Pancreas (tissue), 10 donors: ENCODE measurements around the gene CCSER1. TPM values are rescaled to one million over a fixed set of nuclear protein-coding genes. Genes with fewer than 3 reads are reported as not detected.

ENCODE experiments used
- ATAC-seq, 4 donors: fragments of 200-7000 bp; cut with Tn5 transposase; one replicate each; pipeline versions ENCODE4 v1.8.0 to v1.9.1; 2020; ENCODE audit warnings: mild to moderate bottlenecking in 4 of 4, moderate library complexity in 4 of 4
- DNase-seq, 6 donors: peaks; one replicate each; pipeline ENCODE4 v3.0.0-alpha.2; 2020
- FAIRE-seq: peaks from 2 replicates; lab custom pipeline; 2012; peaks lifted over from hg19 to GRCh38; lab: Jason Lieb, UNC
- H3K27ac ChIP-seq, 4 donors: fragments of 200-600 bp; sonication (generic); 1 replicate in 3 of 4; 2 replicates in 1 of 4; pipeline versions ENCODE4 v1.5.0 to v1.8.0; 2020
- H3K27me3 ChIP-seq, 4 donors: fragments of 200-600 bp; one replicate each; pipeline ENCODE4 v1.8.0; 2021
- H3K36me3 ChIP-seq, 3 donors: fragments of 200-600 bp; sonication (generic) in 1 of 3; one replicate each; pipeline versions ENCODE4 v1.5.0 to v1.8.0; 2020 to 2021
- H3K4me1 ChIP-seq, 3 donors: fragments of 200-600 bp; one replicate each; pipeline ENCODE4 v1.8.0; 2021
- H3K4me3 ChIP-seq, 4 donors: fragments of 200-600 bp; sonication (generic) in 2 of 4; one replicate each; pipeline versions ENCODE4 v1.5.0 to v1.8.0; 2020 to 2021
- H3K9me3 ChIP-seq, 4 donors: fragments of 200-600 bp; one replicate each; pipeline ENCODE4 v1.8.0; 2021
- WGBS, 2 donors: extraction: QIAGEN DNeasy Blood & Tissue Kit; methylation state at CpG; one replicate each; pipeline ENCODE4 v1.1.7; 2013; 5-methylcytosine and 5-hydroxymethylcytosine counted together
- intact Hi-C, 3 donors: fragments of 100-400 bp; cut with DNase I; formaldehyde crosslinking; loops; one replicate each; pipeline versions ENCODE4 v1.11.1 to v1.14.2; 2022
- polyA plus RNA-seq, 2 donors: library from polyadenylated mRNA; stranded (reverse); fragments of 200-250 nt; gene quantifications; one replicate each; pipeline ENCODE4 v1.2.3, GENCODE V29; 2013
- total RNA-seq, 6 donors: library from RNA; stranded (reverse); fragmentation: NEBNext Ultra II Directional in 4 of 6; extraction: Animal tissue kit (Norgen Biotek cat#: 25700) in 4 of 6; gene quantifications; one replicate each; pipeline versions ENCODE4 v1.2.1 to v1.2.4, GENCODE V29; 2021 to 2023
- TF ChIP-seq, protein P1 (sequence below), 4 donors: fragments of 200-600 bp; sonication (generic) in 3 of 4; IDR thresholded peaks; one replicate each; pipeline versions ENCODE4 v1.5.0 to v1.8.0; 2021; ENCODE audit warnings: antibody characterized with exemption in 4 of 4
- donor health status: healthy with polysubstance abuse.
- donor health status: DM: no; HTN: no; CAD: no; lungs with moderate emphysema.
- donor health status: DM: no; HTN: no; CAD: no.
- donor health status: control.
- donor health status: control.
- donor health status: Bipolar disorder and iron deficiency.
- donor health status: DM: yes; HTN: yes; CAD: no.
- donor health status: DM: no; HTN: no; CAD: no.
- donor health status: DM: no; HTN: no; CAD: no.
- donor health status: DM: yes; HTN: yes; CAD: no.

Gene CCSER1
- total and polyA plus RNA-seq, 8 donors: 0.99 to 12.7 (median 5.1) TPM

DNA sequence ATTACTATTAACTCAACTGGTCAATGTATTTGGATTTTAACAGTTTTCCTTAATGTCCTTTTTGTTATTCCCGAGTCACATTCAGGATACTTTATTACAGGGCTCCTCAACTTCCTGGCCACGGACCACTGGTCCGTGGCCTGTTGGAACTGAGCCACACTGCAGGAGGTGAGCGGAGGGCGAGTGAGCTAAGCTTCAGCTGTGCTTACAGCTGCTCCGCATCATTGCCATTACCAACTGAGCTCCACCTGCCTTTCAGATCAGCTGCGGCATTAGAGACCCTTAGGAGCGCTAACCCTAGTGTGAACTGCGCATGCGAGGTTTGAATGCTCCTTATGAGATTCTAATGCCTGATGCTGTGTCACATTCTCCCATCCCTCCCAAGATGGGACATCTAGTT is 591.7 kb downstream of the CCSER1 start:
- H3K4me1 ChIP-seq: no peaks in the 10 kb centered on the region
- WGBS, 2 donors: 95 to 97% methylated on average over 10 of the region's 10 CpGs
- ATAC-seq (no peak), DNase-seq (peak in 1 of 6 donors; percentile 16), FAIRE-seq (no peak)
- H3K9me3 ChIP-seq: no peaks in the 10 kb centered on the region
- TF ChIP-seq, protein P1, sequence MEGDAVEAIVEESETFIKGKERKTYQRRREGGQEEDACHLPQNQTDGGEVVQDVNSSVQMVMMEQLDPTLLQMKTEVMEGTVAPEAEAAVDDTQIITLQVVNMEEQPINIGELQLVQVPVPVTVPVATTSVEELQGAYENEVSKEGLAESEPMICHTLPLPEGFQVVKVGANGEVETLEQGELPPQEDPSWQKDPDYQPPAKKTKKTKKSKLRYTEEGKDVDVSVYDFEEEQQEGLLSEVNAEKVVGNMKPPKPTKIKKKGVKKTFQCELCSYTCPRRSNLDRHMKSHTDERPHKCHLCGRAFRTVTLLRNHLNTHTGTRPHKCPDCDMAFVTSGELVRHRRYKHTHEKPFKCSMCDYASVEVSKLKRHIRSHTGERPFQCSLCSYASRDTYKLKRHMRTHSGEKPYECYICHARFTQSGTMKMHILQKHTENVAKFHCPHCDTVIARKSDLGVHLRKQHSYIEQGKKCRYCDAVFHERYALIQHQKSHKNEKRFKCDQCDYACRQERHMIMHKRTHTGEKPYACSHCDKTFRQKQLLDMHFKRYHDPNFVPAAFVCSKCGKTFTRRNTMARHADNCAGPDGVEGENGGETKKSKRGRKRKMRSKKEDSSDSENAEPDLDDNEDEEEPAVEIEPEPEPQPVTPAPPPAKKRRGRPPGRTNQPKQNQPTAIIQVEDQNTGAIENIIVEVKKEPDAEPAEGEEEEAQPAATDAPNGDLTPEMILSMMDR (IDR thresholded peaks at IDR 0.05): no peak
- no peaks in the 10 kb centered on the region for H3K36me3 ChIP-seq
- H3K4me3 ChIP-seq: no peak overlapping the region
- H3K27me3 ChIP-seq: no peaks in the 10 kb centered on the region
- no peak overlapping the region for H3K27ac ChIP-seq
- intact Hi-C loops: no loop called here

DNA sequence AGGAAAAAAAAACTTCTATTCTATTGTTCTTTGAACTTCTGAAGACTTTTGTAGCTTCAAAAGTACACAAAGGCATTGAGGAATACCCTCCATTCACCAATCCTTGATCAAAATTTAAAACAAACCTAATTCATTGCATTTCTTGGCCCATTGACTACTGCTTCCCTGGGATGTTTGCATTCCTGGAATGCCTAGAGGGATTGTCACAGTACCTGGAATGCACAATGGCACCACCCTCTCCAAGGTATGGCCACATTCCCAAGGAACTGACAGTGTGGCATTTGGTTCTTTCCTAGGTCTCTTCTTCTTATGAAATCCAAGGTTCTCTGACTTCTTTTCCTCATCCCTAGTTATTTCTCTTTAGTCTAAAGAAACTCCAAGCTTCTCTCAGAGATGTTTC is 600.7 kb downstream of the CCSER1 start:
- H3K4me1 ChIP-seq: no peaks in the 10 kb centered on the region
- no peaks in the 10 kb centered on the region for H3K36me3 ChIP-seq
- intact Hi-C loops: no loop called here
- H3K27me3 ChIP-seq: no peaks in the 10 kb centered on the region
- no peak overlapping the region for H3K4me3 ChIP-seq
- no peak overlapping the region for H3K27ac ChIP-seq
- peak in 1 of 4 donors; percentile 39 for ATAC-seq
- H3K9me3 ChIP-seq: no peaks in the 10 kb centered on the region
- DNase-seq: no peak
- TF ChIP-seq, protein P1 (IDR thresholded peaks at IDR 0.05): no peak
- FAIRE-seq: no peak

DNA sequence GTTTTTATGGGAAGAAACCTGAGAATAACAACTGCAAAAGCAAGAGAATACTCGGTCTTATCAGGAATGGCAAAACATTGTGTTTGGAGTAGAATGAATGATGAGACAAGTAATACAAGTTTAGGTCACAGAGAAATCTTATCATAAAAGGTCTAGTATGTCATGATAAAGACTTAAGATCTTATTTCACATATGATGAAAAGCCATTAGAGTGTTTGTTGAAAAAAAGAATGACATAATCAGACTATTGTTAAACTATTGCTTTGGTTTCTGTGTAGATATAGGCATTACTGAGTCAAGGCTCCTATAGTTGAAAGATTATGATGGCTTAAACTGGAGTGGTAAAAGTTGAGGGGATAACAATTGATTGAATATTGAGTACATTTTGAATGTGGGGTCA is 603.6 kb downstream of the CCSER1 start:
- no peaks in the 10 kb centered on the region for H3K27me3 ChIP-seq
- H3K4me3 ChIP-seq: no peak overlapping the region
- TF ChIP-seq, protein P1 (IDR thresholded peaks at IDR 0.05): no peak
- no peaks in the 10 kb centered on the region for H3K4me1 ChIP-seq
- FAIRE-seq: no peak
- H3K9me3 ChIP-seq: no peaks in the 10 kb centered on the region
- no peak for DNase-seq
- no peaks in the 10 kb centered on the region for H3K36me3 ChIP-seq
- 13 to 18% methylated on average over 1 of the region's 1 CpG for WGBS, 2 donors
- intact Hi-C loops: no loop called here
- no peak overlapping the region for H3K27ac ChIP-seq
- ATAC-seq: no peak

DNA sequence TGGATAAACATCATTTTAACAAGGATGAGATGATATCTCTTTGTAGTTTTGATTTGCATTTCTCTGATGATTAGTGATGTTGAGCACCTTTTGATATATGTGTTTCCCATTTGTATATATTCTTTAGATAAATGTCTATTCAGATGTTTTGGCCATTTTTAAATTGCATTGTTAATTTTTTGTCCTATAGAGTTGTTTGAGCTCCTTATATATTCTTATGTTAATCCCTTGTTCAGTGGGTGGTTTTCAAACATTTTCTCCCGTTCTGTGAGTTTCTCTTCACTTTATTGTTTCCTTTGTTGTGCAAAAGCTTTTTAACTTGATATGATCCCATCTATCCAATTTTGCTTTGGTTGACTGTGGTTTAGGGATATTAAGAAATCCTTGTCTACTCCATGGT is 606.0 kb downstream of the CCSER1 start:
- Histone ChIP-seq H3K4me1 (no peaks in the 10 kb centered on the region), H3K36me3 (no peaks in the 10 kb centered on the region), H3K27me3 (no peaks in the 10 kb centered on the region), H3K27ac (no peak overlapping the region), H3K4me3 (no peak overlapping the region), H3K9me3 (no peaks in the 10 kb centered on the region)
- intact Hi-C loops: no loop called here
- ATAC-seq: no peak
- no peak for DNase-seq
- FAIRE-seq: no peak
- WGBS, 2 donors: 82 to 83% methylated on average over 1 of the region's 1 CpG
- TF ChIP-seq, protein P1 (IDR thresholded peaks at IDR 0.05): no peak

DNA sequence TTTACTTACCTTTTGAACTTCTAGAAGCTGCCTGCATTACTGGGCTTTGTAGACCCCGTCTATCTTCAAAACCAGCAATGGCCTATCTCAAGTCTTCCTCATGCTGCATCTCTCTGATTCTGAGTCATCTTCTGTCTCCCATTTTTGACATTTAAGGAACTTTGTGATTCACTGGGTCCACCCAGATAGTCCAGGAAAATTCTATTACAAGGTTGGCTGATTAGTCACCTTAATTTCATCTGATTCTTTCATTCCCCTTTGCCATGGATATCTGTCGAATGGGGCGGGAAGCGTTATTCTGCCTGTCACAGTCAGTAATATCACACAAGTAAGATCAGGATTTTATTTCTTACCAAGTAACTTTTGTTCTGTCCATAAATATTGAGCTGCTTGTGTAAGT is 618.0 kb downstream of the CCSER1 start:
- Histone ChIP-seq H3K4me3 (no peak overlapping the region), H3K27me3 (no peaks in the 10 kb centered on the region), H3K36me3 (no peaks in the 10 kb centered on the region), H3K9me3 (no peaks in the 10 kb centered on the region), H3K4me1 (no peaks in the 10 kb centered on the region), H3K27ac (no peak overlapping the region)
- ATAC-seq (no peak), DNase-seq (no peak), FAIRE-seq (no peak)
- TF ChIP-seq, protein P1 (IDR thresholded peaks at IDR 0.05): no peak
- WGBS, 2 donors: 95 to 96% methylated on average over 4 of the region's 4 CpGs
- intact Hi-C loops: no loop called here
